ENCODE results near the gene RNF38.
"Not testable (repeated sequence)": the region's sequence is repeated elsewhere in the genome, so short reads cannot be mapped to it uniquely, and the experiment has no call there.

RNF38 gene

DNA sequence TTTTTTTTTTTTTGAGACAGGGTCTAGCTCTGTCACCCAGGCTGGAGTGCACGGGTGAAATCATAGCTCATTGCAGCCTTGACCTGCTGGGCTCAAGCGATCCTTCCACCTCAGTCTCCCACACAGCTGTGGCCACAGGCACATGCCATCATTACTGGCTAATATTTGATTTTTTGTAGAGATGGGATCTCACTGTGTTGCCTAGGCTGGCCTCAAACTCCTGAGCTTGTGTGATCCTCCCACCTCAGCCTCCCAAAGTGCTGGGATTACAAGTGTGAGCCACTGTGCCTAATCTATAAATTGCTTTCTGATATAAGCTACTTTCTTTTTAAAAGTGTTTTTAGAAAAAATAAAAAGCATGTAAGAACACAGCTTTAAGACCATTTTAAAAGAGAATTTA lies 85.3 kb downstream of the RNF38 start (continued):
- TF ChIP-seq, protein P1, sequence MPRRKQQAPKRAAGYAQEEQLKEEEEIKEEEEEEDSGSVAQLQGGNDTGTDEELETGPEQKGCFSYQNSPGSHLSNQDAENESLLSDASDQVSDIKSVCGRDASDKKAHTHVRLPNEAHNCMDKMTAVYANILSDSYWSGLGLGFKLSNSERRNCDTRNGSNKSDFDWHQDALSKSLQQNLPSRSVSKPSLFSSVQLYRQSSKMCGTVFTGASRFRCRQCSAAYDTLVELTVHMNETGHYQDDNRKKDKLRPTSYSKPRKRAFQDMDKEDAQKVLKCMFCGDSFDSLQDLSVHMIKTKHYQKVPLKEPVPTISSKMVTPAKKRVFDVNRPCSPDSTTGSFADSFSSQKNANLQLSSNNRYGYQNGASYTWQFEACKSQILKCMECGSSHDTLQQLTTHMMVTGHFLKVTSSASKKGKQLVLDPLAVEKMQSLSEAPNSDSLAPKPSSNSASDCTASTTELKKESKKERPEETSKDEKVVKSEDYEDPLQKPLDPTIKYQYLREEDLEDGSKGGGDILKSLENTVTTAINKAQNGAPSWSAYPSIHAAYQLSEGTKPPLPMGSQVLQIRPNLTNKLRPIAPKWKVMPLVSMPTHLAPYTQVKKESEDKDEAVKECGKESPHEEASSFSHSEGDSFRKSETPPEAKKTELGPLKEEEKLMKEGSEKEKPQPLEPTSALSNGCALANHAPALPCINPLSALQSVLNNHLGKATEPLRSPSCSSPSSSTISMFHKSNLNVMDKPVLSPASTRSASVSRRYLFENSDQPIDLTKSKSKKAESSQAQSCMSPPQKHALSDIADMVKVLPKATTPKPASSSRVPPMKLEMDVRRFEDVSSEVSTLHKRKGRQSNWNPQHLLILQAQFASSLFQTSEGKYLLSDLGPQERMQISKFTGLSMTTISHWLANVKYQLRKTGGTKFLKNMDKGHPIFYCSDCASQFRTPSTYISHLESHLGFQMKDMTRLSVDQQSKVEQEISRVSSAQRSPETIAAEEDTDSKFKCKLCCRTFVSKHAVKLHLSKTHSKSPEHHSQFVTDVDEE (CRISPR knock-in tag; IDR thresholded peaks at IDR 0.05), result no peak
- TF ChIP-seq ZFP30 (CRISPR knock-in tag; IDR thresholded peaks at IDR 0.05) (no peak), TCF4 (CRISPR knock-in tag; IDR thresholded peaks at IDR 0.05; ENCODE audit: borderline replicate concordance) (no peak)

DNA sequence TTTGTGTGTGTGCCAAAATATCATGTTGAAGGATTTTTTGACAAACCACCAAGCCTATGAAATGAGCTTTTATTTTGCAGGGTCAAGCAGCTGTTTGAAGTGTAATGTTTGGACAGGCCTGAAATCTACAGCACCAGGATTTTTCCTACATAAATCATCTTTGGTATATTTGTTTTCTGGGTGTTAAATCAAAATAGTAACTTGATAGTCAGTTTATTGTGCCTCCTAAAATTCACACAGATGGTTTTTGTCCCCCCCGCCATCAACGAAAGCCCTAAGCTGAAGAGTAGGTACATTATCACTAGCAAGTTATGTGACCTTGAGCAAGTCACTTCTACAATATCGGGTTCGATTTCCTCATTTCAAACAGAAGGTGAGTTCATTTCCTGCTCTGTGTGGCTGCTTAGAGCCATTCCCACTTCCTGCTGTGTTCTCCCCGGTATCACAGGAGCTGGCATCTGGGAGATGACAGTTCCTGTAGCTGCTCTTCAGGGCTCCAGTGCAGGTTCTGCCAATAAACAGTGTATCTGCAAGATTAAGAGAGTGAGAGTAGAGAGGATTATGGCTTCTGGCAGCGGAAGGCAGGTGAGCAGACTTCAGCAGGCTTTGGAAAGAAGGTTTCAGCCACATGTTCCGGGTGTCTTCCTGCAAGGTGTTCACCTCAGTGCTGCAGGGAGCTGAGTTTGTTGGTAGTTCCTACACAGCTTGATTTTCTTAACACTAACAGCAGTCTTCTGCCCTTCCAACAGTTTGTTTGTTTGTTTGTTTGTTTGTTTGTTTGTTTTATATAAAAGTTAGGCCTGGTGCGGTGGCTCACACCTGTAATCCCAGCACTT lies 93.4 kb downstream of the RNF38 start:
- TF ChIP-seq CSRNP3 (CRISPR knock-in tag; IDR thresholded peaks at IDR 0.05), result no peak
- ATAC-seq, result no peak

DNA sequence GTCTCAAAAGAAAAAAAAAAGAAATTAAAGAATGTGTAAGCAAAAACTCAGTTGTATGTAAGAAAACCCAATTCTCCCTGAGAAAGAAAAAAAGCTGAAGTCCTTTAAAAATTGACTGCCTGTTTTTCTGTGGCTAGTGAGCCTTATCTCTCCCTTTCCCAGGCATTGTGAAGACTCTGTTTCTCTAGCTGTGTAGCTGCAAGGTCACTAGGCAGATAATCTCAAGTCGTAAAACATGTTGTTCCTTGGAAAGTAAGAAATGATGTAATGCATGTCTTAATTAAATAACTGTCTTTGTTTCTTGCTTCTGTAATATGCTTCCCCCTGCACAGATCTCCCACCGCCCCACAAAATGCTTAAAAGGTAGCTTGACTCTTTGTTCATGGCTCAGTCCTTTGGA lies 95.7 kb downstream of the RNF38 start:
- not testable (repeated sequence) for ATAC-seq

DNA sequence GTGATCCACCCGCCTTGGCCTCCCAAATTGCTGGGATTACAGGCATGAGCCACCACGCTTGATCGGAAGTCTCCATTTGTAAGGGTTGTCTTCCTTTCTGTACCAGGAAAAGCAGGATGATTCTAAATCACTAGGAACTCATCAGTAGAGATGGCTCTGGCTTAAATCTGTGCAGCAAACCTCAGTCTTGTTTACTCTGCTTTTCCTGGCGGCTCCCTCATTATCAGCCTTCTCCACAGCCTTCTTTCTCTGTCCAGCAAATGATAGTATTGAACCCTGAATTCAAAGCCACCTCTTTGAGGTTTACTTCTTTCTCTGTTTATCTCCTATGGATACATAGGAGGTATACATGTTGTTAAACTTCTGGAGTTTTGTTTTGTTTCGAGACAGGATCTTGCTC lies 98.8 kb downstream of the RNF38 start:
- TF ChIP-seq ISL1 (CRISPR knock-in tag; IDR thresholded peaks at IDR 0.05), result no peak
- no peak for TF ChIP-seq TOX (CRISPR knock-in tag; IDR thresholded peaks at IDR 0.05; ENCODE audit: borderline replicate concordance)
- TF ChIP-seq RARB (CRISPR knock-in tag; IDR thresholded peaks at IDR 0.05), result no peak
- TF ChIP-seq OSR1 (CRISPR knock-in tag; IDR thresholded peaks at IDR 0.05), result no peak
- TF ChIP-seq, protein P2, sequence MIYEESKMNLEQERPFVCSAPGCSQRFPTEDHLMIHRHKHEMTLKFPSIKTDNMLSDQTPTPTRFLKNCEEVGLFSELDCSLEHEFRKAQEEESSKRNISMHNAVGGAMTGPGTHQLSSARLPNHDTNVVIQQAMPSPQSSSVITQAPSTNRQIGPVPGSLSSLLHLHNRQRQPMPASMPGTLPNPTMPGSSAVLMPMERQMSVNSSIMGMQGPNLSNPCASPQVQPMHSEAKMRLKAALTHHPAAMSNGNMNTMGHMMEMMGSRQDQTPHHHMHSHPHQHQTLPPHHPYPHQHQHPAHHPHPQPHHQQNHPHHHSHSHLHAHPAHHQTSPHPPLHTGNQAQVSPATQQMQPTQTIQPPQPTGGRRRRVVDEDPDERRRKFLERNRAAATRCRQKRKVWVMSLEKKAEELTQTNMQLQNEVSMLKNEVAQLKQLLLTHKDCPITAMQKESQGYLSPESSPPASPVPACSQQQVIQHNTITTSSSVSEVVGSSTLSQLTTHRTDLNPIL (CRISPR knock-in tag; IDR thresholded peaks at IDR 0.05; ENCODE audit: low read depth), result no peak
- TF ChIP-seq, protein P1 (CRISPR knock-in tag; IDR thresholded peaks at IDR 0.05), result no peak
- no peak for TF ChIP-seq ZNF565 (CRISPR knock-in tag; conservative IDR thresholded peaks at IDR 0.05; ENCODE audit: low read depth)
- TF ChIP-seq SNAI2 (CRISPR knock-in tag; IDR thresholded peaks at IDR 0.05), result no peak
- no peak for TF ChIP-seq ESRRG (CRISPR knock-in tag; IDR thresholded peaks at IDR 0.05)
- TF ChIP-seq TCF4 (CRISPR knock-in tag; IDR thresholded peaks at IDR 0.05; ENCODE audit: borderline replicate concordance), result no peak
- no peak for TF ChIP-seq ZFP30 (CRISPR knock-in tag; IDR thresholded peaks at IDR 0.05)
- TF ChIP-seq CSDC2 (CRISPR knock-in tag; IDR thresholded peaks at IDR 0.05), result no peak
- no peak for ATAC-seq

DNA sequence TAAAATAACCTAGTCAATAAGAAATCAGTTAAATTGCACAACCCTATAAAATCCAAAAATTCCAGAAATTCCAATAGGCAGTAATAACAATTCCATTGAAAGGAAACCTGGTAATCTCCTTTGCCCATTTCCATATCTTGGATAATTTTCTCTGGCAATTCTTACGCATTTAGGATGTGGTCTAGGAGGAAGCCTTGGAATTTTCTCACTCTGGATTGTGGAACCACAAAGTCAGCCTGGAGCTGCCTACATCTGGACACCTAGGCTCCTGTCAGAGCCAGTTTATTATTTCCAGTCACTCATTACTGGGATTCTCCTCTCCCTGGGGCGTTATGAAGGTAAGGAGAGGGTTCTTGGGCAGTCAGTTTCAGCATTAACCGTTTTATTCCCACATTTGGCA lies 101.5 kb downstream of the RNF38 start:
- no peak for ATAC-seq
- TF ChIP-seq, protein P2 (CRISPR knock-in tag; IDR thresholded peaks at IDR 0.05; ENCODE audit: low read depth), result no peak
- TF ChIP-seq ZFP3 (CRISPR knock-in tag; IDR thresholded peaks at IDR 0.05) (no peak), ARNTL (CRISPR knock-in tag; IDR thresholded peaks at IDR 0.05; ENCODE audit: borderline replicate concordance, low read depth) (no peak), RARB (CRISPR knock-in tag; IDR thresholded peaks at IDR 0.05) (no peak), ZNF565 (CRISPR knock-in tag; conservative IDR thresholded peaks at IDR 0.05; ENCODE audit: low read depth) (no peak), GLIS3 (CRISPR knock-in tag; IDR thresholded peaks at IDR 0.05) (no peak), PPARA (CRISPR knock-in tag; IDR thresholded peaks at IDR 0.05; ENCODE audit: borderline replicate concordance) (no peak), ZNF70 (CRISPR knock-in tag; IDR thresholded peaks at IDR 0.05) (no peak), TCF4 (CRISPR knock-in tag; IDR thresholded peaks at IDR 0.05; ENCODE audit: borderline replicate concordance) (no peak)

Measured in SK-N-SH treated with all-trans-retinoic acid at 6 μM for 48 hours (cell line).